Kidney (tissue), 14 donors: ENCODE data around the gene GABBR2. TPM values are rescaled to one million over a fixed set of nuclear protein-coding genes. Genes with fewer than 3 reads are reported as not detected.
"Not testable (repeated sequence)": the region's sequence is repeated elsewhere in the genome, so short reads cannot be mapped to it uniquely, and the experiment has no call there.

Source experiments
- DNase-seq, 5 donors: peaks; one replicate each; pipeline ENCODE4 v3.0.0-alpha.2; 2013 to 2020
- FAIRE-seq: peaks from 2 replicates; lab custom pipeline; 2012; peaks lifted over from hg19 to GRCh38; lab: Jason Lieb, UNC
- H3K27ac ChIP-seq, 2 donors: one replicate each; pipeline ENCODE4 v1.7.0; 2013; ENCODE audit warnings: low read depth in 2 of 2, low read length in 2 of 2, inconsistent platforms in 1 of 2
- H3K27me3 ChIP-seq: one replicate; pipeline ENCODE4 v1.7.1; 2013; ENCODE audit warnings: low read length, inconsistent platforms; ENCODE audit not compliant: control insufficient read depth, insufficient read depth
- H3K36me3 ChIP-seq, 3 donors: one replicate each; pipeline versions ENCODE4 v1.7.0 to v1.7.1; 2013; ENCODE audit warnings: low read length in 3 of 3, control low read depth in 1 of 3, inconsistent platforms in 1 of 3; ENCODE audit not compliant: insufficient read depth in 3 of 3, control insufficient read depth in 2 of 3
- H3K4me1 ChIP-seq, 3 donors: one replicate each; pipeline versions ENCODE4 v1.7.0 to v1.7.1; 2013; ENCODE audit warnings: low read length in 3 of 3, inconsistent platforms in 1 of 3, low read depth in 1 of 3; ENCODE audit not compliant: control insufficient read depth in 2 of 3, insufficient read depth in 2 of 3
- H3K4me3 ChIP-seq, 3 donors: one replicate each; pipeline versions ENCODE4 v1.7.0 to v1.8.1; 2013; ENCODE audit warnings: low read length in 3 of 3, control low read depth in 1 of 3, inconsistent platforms in 1 of 3
- H3K9ac ChIP-seq, 3 donors: one replicate each; pipeline versions ENCODE4 v1.7.0 to v1.7.1; 2013; ENCODE audit warnings: low read length in 3 of 3, control low read depth in 1 of 3, inconsistent platforms in 1 of 3
- H3K9me3 ChIP-seq, 3 donors: one replicate each; pipeline versions ENCODE4 v1.7.0 to v1.7.1; 2013; ENCODE audit warnings: low read length in 3 of 3, control low read depth in 1 of 3, inconsistent platforms in 1 of 3; ENCODE audit not compliant: control insufficient read depth in 2 of 3, insufficient read depth in 1 of 3
- CTCF ChIP-seq: IDR thresholded peaks from 3 replicates; pipeline ENCODE4 v1.5.1; 2012; ENCODE audit warnings: mild to moderate bottlenecking, moderate library complexity, borderline replicate concordance; ENCODE audit not compliant: insufficient read depth; ENCODE audit errors: extremely low read depth
- intact Hi-C: fragments of 100-400 bp; cut with DNase I; formaldehyde crosslinking; loops from one replicate; pipeline ENCODE4 v1.11.1; 2022
- polyA plus RNA-seq: library from polyadenylated mRNA; stranded (reverse); fragments of 350-450 nt; fragmentation: Illumina TruSeq; extraction: RNeasy Lipid Tissue Mini Kit (QIAGEN cat#74804); gene quantifications from one replicate; pipeline ENCODE4 v1.2.3, GENCODE V29; 2014; ENCODE audit warnings: low read depth, low replicate concordance; ENCODE audit not compliant: insufficient read depth
- total RNA-seq: library from RNA; stranded (reverse); fragmentation: NEBNext Ultra II Directional; extraction: Animal tissue kit (Norgen Biotek cat#: 25700); gene quantifications from one replicate; pipeline ENCODE4 v1.2.1, GENCODE V29; 2021
- donor health status: control.
- donor health status: control.
- donor health status: control.
- donor health status: control.
- donor health status: control.
- donor health status: DM: yes; HTN: yes; CAD: no.
- donor health status: Normal renal cell carcinoma (clear cell type).

The GABBR2 gene
- total and polyA plus RNA-seq, 2 donors from 2014 or later, result 0.06 TPM; not detected in 1

- intact Hi-C loops, result no loop called here
- Histone ChIP-seq H3K36me3 (no peaks in the 10 kb centered on the region), H3K4me1 (peaks cover 0 to 3% (median 0%) of the 10 kb centered on the region in 3 donors), H3K9me3 (no peaks in the 10 kb centered on the region), H3K27ac (no peak overlapping the region), H3K9ac (no peak overlapping the region), H3K27me3 (no peaks in the 10 kb centered on the region), H3K4me3 (no peak overlapping the region)
- no peak for TF ChIP-seq CTCF
- DNase-seq (peak in 1 of 5 donors; percentile 21), FAIRE-seq (no peak)
Observed at GRCh38 chr9:98687911-98688310, 20.8 kb downstream of the GABBR2 start.

GRCh38 chr9:98686961-98687855, 21.5 kb downstream of the GABBR2 start:
- Histone ChIP-seq H3K4me1 (peaks cover 0 to 3% (median 0%) of the 10 kb centered on the region in 3 donors), H3K36me3 (no peaks in the 10 kb centered on the region), H3K9ac (no peak overlapping the region), H3K4me3 (no peak overlapping the region), H3K27me3 (no peaks in the 10 kb centered on the region), H3K9me3 (no peaks in the 10 kb centered on the region), H3K27ac (no peak overlapping the region)
- peak in 3 of 5 donors; percentile 28 to 59 (median 47) for DNase-seq
- intact Hi-C loops, result no loop called here
- no peak for FAIRE-seq
- no peak for TF ChIP-seq CTCF

DNA sequence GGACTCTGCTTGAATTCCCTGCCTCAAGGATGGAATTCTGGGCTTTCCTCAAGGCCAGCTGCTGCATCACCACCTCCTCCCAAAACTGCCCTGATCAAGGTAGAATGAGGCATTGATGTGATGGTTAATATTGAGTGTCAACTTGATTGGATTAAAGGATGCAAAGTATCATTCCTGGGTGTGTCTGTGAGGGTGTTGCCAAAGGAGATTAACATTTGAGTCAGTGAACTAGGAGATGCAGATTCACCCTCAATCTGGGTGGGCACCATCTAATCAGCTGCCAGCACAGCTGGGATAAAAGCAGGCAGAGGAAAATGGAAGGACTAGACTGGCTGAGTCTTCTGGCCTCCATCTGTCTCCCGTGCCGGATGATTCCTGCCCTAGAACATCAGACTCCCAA, 23.9 kb downstream of the GABBR2 start:
- H3K4me1 ChIP-seq, intact Hi-C loops, H3K9ac ChIP-seq, H3K27me3 ChIP-seq, H3K27ac ChIP-seq, DNase-seq, H3K9me3 ChIP-seq, H3K4me3 ChIP-seq, FAIRE-seq, H3K36me3 ChIP-seq: not testable (repeated sequence)

DNA sequence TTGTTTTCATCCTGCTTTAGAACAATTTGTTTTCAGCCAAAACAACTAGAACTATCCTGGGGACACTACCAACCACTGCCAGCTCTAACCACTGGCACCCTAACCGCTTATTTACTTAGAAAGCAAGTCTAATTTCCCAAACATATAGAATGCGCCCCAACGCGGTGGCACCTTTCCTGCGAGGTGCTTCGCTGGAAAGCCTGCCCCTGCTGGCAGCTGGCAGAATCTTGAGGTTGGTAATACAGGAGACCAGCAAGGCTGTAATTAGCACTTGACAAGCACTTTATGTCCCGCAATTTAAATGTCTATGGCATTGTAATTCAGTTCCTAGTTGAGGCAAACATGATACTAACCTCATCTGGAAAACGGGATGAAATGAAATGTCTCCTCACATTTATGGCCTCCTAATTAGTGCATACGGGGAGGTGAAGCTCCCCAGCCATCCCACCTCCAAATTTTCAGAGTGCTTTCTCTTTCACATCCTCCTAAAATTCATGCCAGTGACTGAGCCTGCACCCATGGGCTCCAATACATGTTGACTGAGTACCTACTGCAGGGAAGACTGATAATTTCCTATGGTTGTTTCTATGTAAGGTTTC, 30.4 kb downstream of the GABBR2 start:
- intact Hi-C loops, result no loop called here
- H3K36me3 ChIP-seq, result no peaks in the 10 kb centered on the region
- H3K4me1 ChIP-seq, result no peaks in the 10 kb centered on the region
- no peak for TF ChIP-seq CTCF
- H3K9ac ChIP-seq, result no peak overlapping the region
- no peak overlapping the region for H3K27ac ChIP-seq
- DNase-seq, result no peak
- peaks cover 0 to 8% (median 6%) of the 10 kb centered on the region in 3 donors for H3K9me3 ChIP-seq
- no peaks in the 10 kb centered on the region for H3K27me3 ChIP-seq
- FAIRE-seq, result no peak
- no peak overlapping the region for H3K4me3 ChIP-seq
